ENCODE results near the gene IL27RA. TPM values are rescaled to one million over a fixed set of nuclear protein-coding genes. Genes with fewer than 3 reads are reported as not detected.
A peak's percentile ranks its signal among the peaks of the same experiment; 100 is the strongest.
"Not testable (repeated sequence)": the region's sequence is repeated elsewhere in the genome, so short reads cannot be mapped to it uniquely, and the experiment has no call there.

The IL27RA gene
- total and polyA plus RNA-seq, 2 experiments from 2014 or later: 7.7 to 11.4 TPM

- not testable (repeated sequence) for H3K4me3 ChIP-seq; H3K36me3 Mint-ChIP-seq (ENCODE audit: low read depth); H3K36me3 ChIP-seq (ENCODE audit: insufficient read depth); H3K4me3 Mint-ChIP-seq; H3K27me3 ChIP-seq (ENCODE audit: insufficient read depth); H3K9me2 ChIP-seq (ENCODE audit: insufficient read depth); H3K27ac ChIP-seq (ENCODE audit: low read depth); ATAC-seq; H3K79me2 ChIP-seq (replicated peaks; ENCODE audit: insufficient read depth); H3K4me1 ChIP-seq (ENCODE audit: insufficient read depth); H4K20me1 ChIP-seq (replicated peaks; ENCODE audit: insufficient read depth); H3K4me1 Mint-ChIP-seq; H3K27ac Mint-ChIP-seq; H2AFZ ChIP-seq; H3K4me2 ChIP-seq; H3K9me3 Mint-ChIP-seq; H3F3A ChIP-seq (replicated peaks; ENCODE audit: low read depth)
- DNase-seq (ENCODE audit: low spot score): peak; percentile 34
- H3K27me3 Mint-ChIP-seq (ENCODE audit: insufficient read depth, low read depth, poor library complexity): peaks cover 15% of the 10 kb centered on the region
- TF ChIP-seq CTCF (conservative IDR thresholded peaks at IDR 0.05; ENCODE audit: low read depth in 2 of 2): peak; percentile 1 to 28; a peak in 1 of 4 replicates
Observed at GRCh38 chr19:14035159-14035558, 3.6 kb downstream of the IL27RA start.

GRCh38 chr19:14035706-14036105, 4.1 kb downstream of the IL27RA start:
- Histone ChIP-seq H3K4me3 (no peak overlapping the region), H3K27me3 (ENCODE audit: insufficient read depth) (peaks cover 7% of the 10 kb centered on the region; the same call in 1 of the 2 replicates), H3K4me1 (ENCODE audit: insufficient read depth) (peaks cover 4% of the 10 kb centered on the region; the same call in 1 of the 2 replicates), H3K9me2 (ENCODE audit: insufficient read depth) (no peaks in the 10 kb centered on the region), H3K4me2 (no peak overlapping the region), H3K79me2 (replicated peaks; ENCODE audit: insufficient read depth) (no peaks in the 10 kb centered on the region), H4K20me1 (replicated peaks; ENCODE audit: insufficient read depth) (no peaks in the 10 kb centered on the region), H3F3A (replicated peaks; ENCODE audit: low read depth) (peaks cover 4% of the 10 kb centered on the region; the same call in 1 of the 2 replicates), H3K27ac (ENCODE audit: low read depth) (no peak overlapping the region), H3K36me3 (ENCODE audit: insufficient read depth) (no peaks in the 10 kb centered on the region), H2AFZ (no peak overlapping the region)
- no peak overlapping the region for H3K4me3 Mint-ChIP-seq
- DNase-seq (ENCODE audit: low spot score) (no peak), ATAC-seq (no peak)
- H3K27ac Mint-ChIP-seq: no peak overlapping the region
- H3K36me3 Mint-ChIP-seq (ENCODE audit: low read depth): no peaks in the 10 kb centered on the region; the same call in 2 of the 3 replicates
- peaks cover 10% of the 10 kb centered on the region for H3K27me3 Mint-ChIP-seq (ENCODE audit: insufficient read depth, low read depth, poor library complexity)
- H3K4me1 Mint-ChIP-seq: peaks cover 4% of the 10 kb centered on the region
- no peaks in the 10 kb centered on the region for H3K9me3 Mint-ChIP-seq
- TF ChIP-seq NANOG (IDR thresholded peaks at IDR 0.05; ENCODE audit: borderline replicate concordance) (no peak), ZNF462 (CRISPR knock-in tag; IDR thresholded peaks at IDR 0.05) (no peak), EZH2 (IDR thresholded peaks at IDR 0.05; ENCODE audit: low read depth, unreplicated experiment) (no peak), CTCF (conservative IDR thresholded peaks at IDR 0.05; ENCODE audit: low read depth in 2 of 2) (no peak), ZNF331 (CRISPR knock-in tag; IDR thresholded peaks at IDR 0.05; ENCODE audit: low read depth) (no peak), ETS1 (IDR thresholded peaks at IDR 0.05) (no peak)

All from GM23338 (cell line).